ENCODE data around the gene CDHR2. TPM values are rescaled to one million over a fixed set of nuclear protein-coding genes. Genes with fewer than 3 reads are reported as not detected.

Gene CDHR2
- total and polyA plus RNA-seq, 2 donors (not counting 3 experiments of a cell fraction or from before 2014, with no cell fraction given) = not detected

- intact Hi-C loops (cut with micrococcal nuclease) = no loop called here
- Histone ChIP-seq H3K27ac (ENCODE audit: insufficient read depth, low read depth, low read length) (no peak overlapping the region), H3K27me3 (ENCODE audit: control insufficient read depth in 2 of 2, insufficient read depth in 2 of 2, low read length in 2 of 2) (no peaks in the 10 kb centered on the region), H3K4me3 (replicated peaks in 1 of 3; ENCODE audit: insufficient read depth in 1 of 3, low read depth in 1 of 3, low read length in 3 of 3) (no peak overlapping the region), H3K9me1 (replicated peaks; ENCODE audit: control insufficient read depth, extremely low read depth, insufficient read depth, low read length) (no peaks in the 10 kb centered on the region), H3K9me3 (replicated peaks; ENCODE audit: control insufficient read depth, insufficient read depth, low read length) (no peaks in the 10 kb centered on the region), H2AFZ (ENCODE audit: low read depth, low read length) (no peak overlapping the region), H3K36me3 (ENCODE audit: control insufficient read depth in 2 of 2, extremely low read depth in 1 of 2, insufficient read depth in 2 of 2, low read length in 2 of 2) (no peaks in the 10 kb centered on the region), H3K4me1 (ENCODE audit: control insufficient read depth, extremely low read depth, insufficient read depth, low read length) (no peaks in the 10 kb centered on the region), H4K20me1 (replicated peaks; ENCODE audit: control insufficient read depth, extremely low read depth, insufficient read depth, low read length) (no peaks in the 10 kb centered on the region), H3K4me2 (ENCODE audit: insufficient read depth, low read length) (no peak overlapping the region), H3K9ac (replicated peaks; ENCODE audit: extremely low read depth, insufficient read depth, low read length) (no peak overlapping the region), H3K79me2 (ENCODE audit: control insufficient read depth, insufficient read depth, low read length) (no peaks in the 10 kb centered on the region)
- FAIRE-seq (no peak), DNase-seq (ENCODE audit: low read depth, low spot score) (no peak)
- no peak for TF ChIP-seq MYC (IDR thresholded peaks at IDR 0.05; ENCODE audit: low read depth, low read length)
- TF ChIP-seq, protein P1, sequence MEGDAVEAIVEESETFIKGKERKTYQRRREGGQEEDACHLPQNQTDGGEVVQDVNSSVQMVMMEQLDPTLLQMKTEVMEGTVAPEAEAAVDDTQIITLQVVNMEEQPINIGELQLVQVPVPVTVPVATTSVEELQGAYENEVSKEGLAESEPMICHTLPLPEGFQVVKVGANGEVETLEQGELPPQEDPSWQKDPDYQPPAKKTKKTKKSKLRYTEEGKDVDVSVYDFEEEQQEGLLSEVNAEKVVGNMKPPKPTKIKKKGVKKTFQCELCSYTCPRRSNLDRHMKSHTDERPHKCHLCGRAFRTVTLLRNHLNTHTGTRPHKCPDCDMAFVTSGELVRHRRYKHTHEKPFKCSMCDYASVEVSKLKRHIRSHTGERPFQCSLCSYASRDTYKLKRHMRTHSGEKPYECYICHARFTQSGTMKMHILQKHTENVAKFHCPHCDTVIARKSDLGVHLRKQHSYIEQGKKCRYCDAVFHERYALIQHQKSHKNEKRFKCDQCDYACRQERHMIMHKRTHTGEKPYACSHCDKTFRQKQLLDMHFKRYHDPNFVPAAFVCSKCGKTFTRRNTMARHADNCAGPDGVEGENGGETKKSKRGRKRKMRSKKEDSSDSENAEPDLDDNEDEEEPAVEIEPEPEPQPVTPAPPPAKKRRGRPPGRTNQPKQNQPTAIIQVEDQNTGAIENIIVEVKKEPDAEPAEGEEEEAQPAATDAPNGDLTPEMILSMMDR (IDR thresholded peaks at IDR 0.05; ENCODE audit: extremely low read depth in 1 of 2, insufficient read depth in 1 of 2, low read depth in 1 of 2, low read length in 2 of 2) = no peak
- TF ChIP-seq GATA2 (IDR thresholded peaks at IDR 0.05; ENCODE audit: insufficient read depth, insufficient read length, low read depth, low read length) = no peak
- no peak for TF ChIP-seq JUN (IDR thresholded peaks at IDR 0.05; ENCODE audit: borderline replicate concordance, insufficient read depth, insufficient read length, low read depth)
- no peak for TF ChIP-seq EZH2 (IDR thresholded peaks at IDR 0.05; ENCODE audit: borderline replicate concordance, low read depth, low read length, severe bottlenecking)
- no peak for TF ChIP-seq POLR2A (IDR thresholded peaks at IDR 0.05; ENCODE audit: low read depth, low read length)
- no peak for TF ChIP-seq FOS (IDR thresholded peaks at IDR 0.05; ENCODE audit: borderline replicate concordance, insufficient read depth, low read length)
- TF ChIP-seq, protein P2, sequence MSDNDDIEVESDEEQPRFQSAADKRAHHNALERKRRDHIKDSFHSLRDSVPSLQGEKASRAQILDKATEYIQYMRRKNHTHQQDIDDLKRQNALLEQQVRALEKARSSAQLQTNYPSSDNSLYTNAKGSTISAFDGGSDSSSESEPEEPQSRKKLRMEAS (IDR thresholded peaks at IDR 0.05; ENCODE audit: insufficient read depth, insufficient read length) = no peak
- TF ChIP-seq POLR2AphosphoS5 (IDR thresholded peaks at IDR 0.05; ENCODE audit: insufficient read depth, low read depth, low read length) = no peak
- ChIA-PET CTCF (interaction anchor here (1.4 kb wide), 1 partner anchor 28 kb away, joined by 4 read pairs; the partner anchor contains the start of genes EIF4E1B and SNCB), POLR2A (no interaction called here)
- dilution Hi-C loops (cut with MboI; ENCODE audit: extremely low pct_ligation_motif_present, low sequenced_read_pairs) = no loop called here
- no TSS peak for BruUV-seq (replicated peaks)
Observed at GRCh38 chr5:176603091-176603490, 53.9 kb downstream of the CDHR2 start.

All from endothelial cell of umbilical vein (primary cell).